B cell (primary cell): ENCODE measurements around the gene LMTK3. TPM values are rescaled to one million over a fixed set of nuclear protein-coding genes. Genes with fewer than 3 reads are reported as not detected.
A peak's percentile ranks its signal among the peaks of the same experiment; 100 is the strongest.

Source experiments
- ATAC-seq: fragments of 200-7000 bp; cut with Tn5 transposase; one replicate; pipeline ENCODE4 v1.10.0; 2021; ENCODE audit warnings: low read depth, mild to moderate bottlenecking, moderate number of reproducible peaks, moderate library complexity
- CTCF ChIA-PET: fragments of 350-600 bp; sonication (Branson Sonifier 250); formaldehyde crosslinking; loops from one replicate; lab custom pipeline; 2021; ENCODE audit warnings: antibody characterized with exemption, inconsistent platforms; lab: Charles Lee
- POLR2A ChIA-PET: fragments of 350-600 bp; sonication (Branson Sonifier 250); formaldehyde crosslinking; loops from one replicate; lab custom pipeline; 2021; ENCODE audit warnings: antibody characterized with exemption; lab: Charles Lee
- DNase-seq: peaks from one replicate; pipeline ENCODE4 v3.0.0; 2013
- H2AFZ ChIP-seq: 2 replicates; pipeline ENCODE4 v1.6.1; 2012; ENCODE audit warnings: mild to moderate bottlenecking, low read depth, low read length; ENCODE audit not compliant: insufficient read depth, poor library complexity, severe bottlenecking
- H3K27ac ChIP-seq, 2 donors: 1 replicate in 1 of 2; 2 replicates in 1 of 2; pipeline ENCODE4 v1.5.1; 2012 to 2013; ENCODE audit warnings: low read length in 2 of 2, mild to moderate bottlenecking in 2 of 2, moderate library complexity in 1 of 2
- H3K27me3 ChIP-seq, 4 experiments: fragments of 200-600 bp in 1 of 4; sonication (generic) in 1 of 4; replicated peaks in 1 of 4; 1 replicate in 2 of 4; 2 replicates in 2 of 4; pipeline versions ENCODE4 v1.6.1 to v1.7.0; 2013 to 2016; ENCODE audit warnings: low read length in 3 of 4, mild to moderate bottlenecking in 2 of 4, mixed read lengths in 1 of 4, moderate library complexity in 1 of 4; ENCODE audit not compliant: insufficient read depth in 4 of 4, control insufficient read depth in 3 of 4; ENCODE audit errors: control extremely low read depth in 1 of 4
- H3K36me3 ChIP-seq, 2 experiments: replicated peaks in 1 of 2; 1 replicate in 1 of 2; 2 replicates in 1 of 2; pipeline versions ENCODE4 v1.6.1 to v1.7.1; 2013; ENCODE audit warnings: low read length in 1 of 2; ENCODE audit not compliant: insufficient read depth in 2 of 2, control insufficient read depth in 1 of 2; ENCODE audit errors: control extremely low read depth in 1 of 2, extremely low read depth in 1 of 2
- H3K4me1 ChIP-seq, 2 donors: fragments of 200-600 bp in 1 of 2; sonication (generic) in 1 of 2; 1 replicate in 1 of 2; 2 replicates in 1 of 2; pipeline versions ENCODE4 v1.5.1 to v1.6.1; 2013 to 2017; ENCODE audit warnings: low read length in 2 of 2; ENCODE audit not compliant: control insufficient read depth in 2 of 2, insufficient read depth in 2 of 2
- H3K4me2 ChIP-seq: replicated peaks from 2 replicates; pipeline ENCODE3; 2012; ENCODE audit warnings: mild to moderate bottlenecking, low read depth, low read length; ENCODE audit not compliant: poor library complexity, severe bottlenecking
- H3K4me3 ChIP-seq, 5 experiments: fragments of 200-600 bp in 1 of 5; sonication (generic) in 1 of 5; 1 replicate in 3 of 5; 2 replicates in 2 of 5; pipeline versions ENCODE4 v1.5.1 to v1.7.0; 2011 to 2016; ENCODE audit warnings: low read length in 4 of 5, mild to moderate bottlenecking in 4 of 5, low read depth in 2 of 5, control low read depth in 1 of 5, moderate library complexity in 1 of 5; ENCODE audit not compliant: insufficient read depth in 1 of 5; ENCODE audit errors: control extremely low read depth in 1 of 5, extremely low read depth in 1 of 5
- H3K79me2 ChIP-seq: fragments of 200-600 bp; sonication (generic); one replicate; pipeline ENCODE4 v1.6.0; 2016; ENCODE audit warnings: low read length; ENCODE audit not compliant: control insufficient read depth, insufficient read depth
- H3K9ac ChIP-seq: fragments of 200-600 bp; sonication (generic); 2 replicates; pipeline ENCODE4 v1.6.1; 2017; ENCODE audit warnings: mild to moderate bottlenecking, low read length, moderate library complexity
- H3K9me3 ChIP-seq, 3 donors: one replicate each; pipeline versions ENCODE4 v1.6.1 to v1.7.1; 2013; ENCODE audit warnings: low read length in 2 of 3; ENCODE audit not compliant: control insufficient read depth in 2 of 3, insufficient read depth in 1 of 3; ENCODE audit errors: control extremely low read depth in 1 of 3
- H4K20me1 ChIP-seq: 2 replicates; pipeline ENCODE4 v1.6.0; 2012; ENCODE audit warnings: mild to moderate bottlenecking, low read length; ENCODE audit not compliant: insufficient read depth, control insufficient read depth, poor library complexity, severe bottlenecking
- H3K27ac Mint-ChIP-seq: one replicate; pipeline ENCODE4 v1.8.0; 2021; ENCODE audit warnings: mixed read lengths
- H3K27me3 Mint-ChIP-seq: one replicate; pipeline ENCODE4 v1.8.0; 2021; ENCODE audit warnings: mixed read lengths
- H3K4me1 Mint-ChIP-seq: one replicate; pipeline ENCODE4 v1.8.0; 2021; ENCODE audit warnings: mixed read lengths
- H3K4me3 Mint-ChIP-seq: one replicate; pipeline ENCODE4 v1.8.0; 2021; ENCODE audit warnings: mixed read lengths
- H3K9me3 Mint-ChIP-seq: one replicate; pipeline ENCODE4 v1.8.0; 2022; ENCODE audit warnings: mixed read lengths; ENCODE audit not compliant: insufficient read depth
- CTCF ChIP-seq: fragments of 200-600 bp; IDR thresholded peaks from one replicate; pipeline ENCODE4 v1.8.0; 2022; ENCODE audit warnings: antibody characterized with exemption, mild to moderate bottlenecking
- EZH2 ChIP-seq: IDR thresholded peaks from 2 replicates; pipeline ENCODE4 v1.6.1; 2012; ENCODE audit warnings: borderline replicate concordance, low read depth, mild to moderate bottlenecking, moderate library complexity, low read length; ENCODE audit not compliant: insufficient read depth, poor library complexity, severe bottlenecking
- WGBS: methylation state at CpG from one replicate; pipeline ENCODE4 v1.1.5; 2013; ENCODE audit warnings: missing lambda C conversion rate; ENCODE audit not compliant: insufficient coverage; 5-methylcytosine and 5-hydroxymethylcytosine counted together
- intact Hi-C: fragments of 100-400 bp; cut with micrococcal nuclease; formaldehyde crosslinking; loops from one replicate; pipeline ENCODE4 v1.10.0; 2022
- polyA plus RNA-seq: library from polyadenylated mRNA; depleted of rRNA; stranded (reverse); fragments of >200 nt; gene quantifications from 2 replicates; pipeline ENCODE4 v1.2.3, GENCODE V29; 2012
- total RNA-seq, 2 donors: library from RNA; stranded (reverse); fragments of 120-200 nt in 1 of 2; gene quantifications; 1 replicate in 1 of 2; 2 replicates in 1 of 2; pipeline versions ENCODE4 v1.2.3 to v1.2.4, GENCODE V29; 2013 to 2022

Gene LMTK3
- total and polyA plus RNA-seq, 2 donors (not counting 1 experiment from before 2014, with no cell fraction given): 0.19 to 1.6 TPM

DNA sequence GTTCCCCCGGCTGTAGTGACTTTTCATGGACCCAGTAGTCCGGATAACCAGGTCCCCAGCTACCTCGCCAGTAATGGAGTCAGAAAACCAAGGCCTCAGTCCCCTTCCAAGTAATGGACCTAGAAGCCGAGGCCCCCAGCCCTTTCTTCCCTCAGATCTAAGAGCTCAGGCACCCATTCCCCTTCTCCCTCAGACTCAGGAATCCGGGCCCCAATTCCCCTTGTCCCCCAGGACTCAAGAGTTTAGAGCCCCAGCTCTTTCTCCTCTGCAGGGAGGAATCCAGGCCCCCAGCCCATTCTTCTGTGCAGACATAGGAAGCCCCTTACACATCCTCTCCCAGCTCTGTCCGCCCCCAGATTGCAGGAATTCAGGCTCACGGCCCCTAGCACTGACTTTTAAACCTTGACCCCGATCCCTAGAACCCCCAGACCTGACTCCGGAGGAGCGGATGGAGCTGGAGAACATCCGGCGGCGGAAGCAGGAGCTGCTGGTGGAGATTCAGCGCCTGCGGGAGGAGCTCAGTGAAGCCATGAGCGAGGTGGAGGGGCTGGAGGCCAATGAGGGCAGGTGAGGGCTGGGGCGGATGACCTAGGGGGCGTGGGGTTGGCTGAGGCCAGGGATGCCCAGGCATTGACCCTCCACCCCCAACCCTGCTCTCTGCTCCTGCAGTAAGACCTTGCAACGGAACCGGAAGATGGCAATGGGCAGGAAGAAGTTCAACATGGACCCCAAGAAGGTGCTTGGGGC, 41.5 kb downstream of the LMTK3 start:
- Mint-ChIP-seq H3K27me3 (no peaks in the 10 kb centered on the region), H3K9me3 (no peaks in the 10 kb centered on the region), H3K4me3 (peak overlapping the region; percentile 92), H3K4me1 (peaks cover 17% of the 10 kb centered on the region), H3K27ac (peak overlapping the region; percentile 32)
- POLR2A ChIA-PET: interaction anchor here (0.6 to 1.3 kb wide), 6 partner anchors 11 to 1229 kb away, joined by 3 to 8 read pairs (median 4); partner anchors contain the start of gene GRWD1
- DNase-seq: no peak
- Histone ChIP-seq H3K4me2 (peak overlapping the region; percentile 81), H2AFZ (peak overlapping the region; percentile 85), H4K20me1 (peaks cover 9% of the 10 kb centered on the region), H3K9ac (peak overlapping the region; percentile 74), H3K36me3 (peaks cover 2 to 40% of the 10 kb centered on the region in 2 experiments), H3K4me3 (peak overlapping the region; percentile 56 to 90 (median 83)), H3K9me3 (no peaks in the 10 kb centered on the region), H3K27me3 (peaks cover 0 to 3% (median 0%) of the 10 kb centered on the region in 4 experiments), H3K27ac (peak overlapping the region in 1 of 2 donors; percentile 84), H3K79me2 (peaks cover 11% of the 10 kb centered on the region), H3K4me1 (peaks cover 11 to 15% of the 10 kb centered on the region in 2 donors)
- TF ChIP-seq EZH2: no peak
- TF ChIP-seq CTCF: no peak
- 75% methylated on average over 20 of the region's 20 CpGs for WGBS
- intact Hi-C loops: loop anchor here (1.0 to 2.0 kb wide), 10 partner anchors 21 to 1555 kb away; partner anchors contain the start of genes AP2A1, GRWD1, KDELR1 and RPL18
- no peak for ATAC-seq
- CTCF ChIA-PET: interaction anchor here (0.7 to 1.5 kb wide), 5 partner anchors 11 to 79 kb away, joined by 3 to 6 read pairs (median 4); partner anchors contain the start of gene KDELR1
